Esophagus mucosa (tissue), 1 donor: ENCODE results near the gene MRPL14. TPM values are rescaled to one million over a fixed set of nuclear protein-coding genes. Genes with fewer than 3 reads are reported as not detected.

ENCODE experiments used
- ATAC-seq: fragments of 200-7000 bp; cut with Tn5 transposase; one replicate; pipeline ENCODE4 v1.9.1; 2020
- total RNA-seq: library from RNA; stranded (reverse); gene quantifications from one replicate; pipeline ENCODE4 v1.2.4, GENCODE V29; 2023
- donor health status: DM: yes; HTN: yes; CAD: no.

MRPL14 gene
- total RNA-seq: 47.4 TPM

DNA sequence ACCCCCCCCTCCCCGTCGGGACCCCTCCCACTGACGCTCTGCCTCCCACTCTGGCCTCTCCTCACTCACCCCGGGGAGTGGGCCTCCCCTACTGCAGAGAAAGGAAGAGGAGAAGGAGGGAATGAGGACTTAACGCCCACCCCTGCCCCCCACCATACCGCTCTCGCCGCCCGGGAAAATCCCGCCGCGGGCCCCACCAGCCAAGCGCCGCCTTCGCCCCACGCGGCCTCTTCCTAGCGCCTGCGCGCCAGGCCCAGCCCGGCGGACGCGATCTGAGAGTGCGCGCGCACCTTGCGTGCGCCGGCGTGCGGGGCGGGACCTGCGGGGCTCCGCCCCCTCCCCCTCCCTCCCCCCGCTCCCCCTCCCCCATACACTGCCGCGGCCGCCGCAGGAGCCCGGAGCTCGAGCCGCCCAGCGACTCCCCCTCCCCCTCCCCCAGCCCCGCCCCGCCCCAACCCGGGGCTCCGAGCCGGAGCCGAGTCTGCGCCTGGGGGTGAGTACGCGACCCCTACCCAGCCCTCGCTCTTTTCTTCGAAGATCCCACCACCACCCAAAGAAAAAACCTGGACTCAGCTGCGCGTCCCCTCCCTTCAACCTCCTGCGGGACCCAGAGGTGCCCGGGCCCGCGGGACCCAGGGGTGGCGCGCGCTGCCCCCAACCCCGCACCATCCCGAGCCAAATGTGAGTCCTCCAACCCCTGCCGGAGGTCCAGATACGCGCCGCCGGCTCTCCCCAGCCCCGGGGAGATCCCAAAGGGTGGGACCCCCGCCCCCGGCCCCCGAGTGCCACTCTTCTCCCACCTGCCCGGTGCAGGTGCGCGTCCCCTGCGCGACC is at the start of gene MRPL14, which contains the start of gene TMEM63B:
Gene MRPL14 (minus strand): TSS at position 267 of the 834 bp plus-strand sequence. CDS start 10,841 bp downstream, outside the sequence.
Gene TMEM63B (plus strand): TSS at position 369 of the 834 bp plus-strand sequence. CDS start 7,031 bp downstream, outside the sequence.
- ATAC-seq: peak; percentile 93

DNA sequence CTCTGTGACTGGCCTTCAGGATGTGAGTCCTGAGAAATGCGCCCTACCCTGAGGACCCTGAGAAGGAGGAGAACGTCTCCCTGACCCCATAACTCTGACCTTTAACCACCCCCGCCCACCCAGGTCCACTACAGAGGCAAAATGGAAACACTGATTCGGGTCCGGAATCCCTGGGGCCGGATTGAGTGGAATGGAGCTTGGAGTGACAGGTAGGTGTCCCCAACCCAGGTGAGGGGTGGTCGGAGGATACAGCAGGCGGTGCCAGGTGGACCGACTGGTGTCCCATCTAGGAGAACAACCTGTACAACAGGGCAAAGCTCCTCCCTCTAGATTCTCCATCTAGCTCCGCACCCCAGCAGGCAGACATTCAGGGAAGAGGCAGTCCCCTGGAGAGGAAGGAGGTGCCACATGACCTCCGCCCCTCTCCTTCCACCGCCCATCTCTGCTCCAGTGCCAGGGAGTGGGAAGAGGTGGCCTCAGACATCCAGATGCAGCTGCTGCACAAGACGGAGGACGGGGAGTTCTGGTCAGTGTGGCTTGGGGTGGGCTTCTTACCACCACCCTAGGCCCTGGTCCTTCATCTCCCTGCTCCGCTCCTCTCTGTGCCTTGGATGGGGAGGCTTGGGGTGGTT is 49.0 kb upstream of the MRPL14 start:
- ATAC-seq: no peak

DNA sequence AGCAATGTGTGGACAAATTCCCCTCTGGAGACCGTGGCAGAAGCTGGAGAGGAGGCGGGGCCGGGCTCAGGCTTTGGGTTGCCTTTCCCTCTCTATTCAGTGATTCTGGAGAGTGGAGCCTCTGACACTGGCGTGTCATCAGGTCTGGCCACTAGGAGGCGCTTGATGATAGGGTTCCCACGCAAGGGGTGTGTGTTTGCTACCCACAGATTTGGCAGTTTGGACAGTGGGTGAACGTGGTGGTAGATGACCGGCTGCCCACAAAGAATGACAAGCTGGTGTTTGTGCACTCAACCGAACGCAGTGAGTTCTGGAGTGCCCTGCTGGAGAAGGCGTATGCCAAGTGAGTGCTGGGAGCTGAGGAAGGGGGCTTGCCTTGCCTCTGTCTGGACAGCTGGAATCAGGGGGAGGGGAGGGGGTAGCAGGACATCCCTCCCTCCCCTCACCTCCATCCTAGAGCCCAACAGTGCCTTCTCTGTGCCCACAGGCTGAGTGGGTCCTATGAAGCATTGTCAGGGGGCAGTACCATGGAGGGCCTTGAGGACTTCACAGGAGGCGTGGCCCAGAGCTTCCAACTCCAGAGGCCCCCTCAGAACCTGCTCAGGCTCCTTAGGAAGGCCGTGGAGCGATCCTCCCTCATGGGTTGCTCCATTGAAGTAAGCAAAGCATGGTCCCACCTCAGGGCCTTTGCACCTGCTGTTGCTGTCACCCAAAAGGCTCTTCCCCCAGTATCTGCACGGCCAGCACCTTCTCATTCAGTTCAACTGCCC is 45.7 kb upstream of the MRPL14 start:
- ATAC-seq: peak; percentile 85

DNA sequence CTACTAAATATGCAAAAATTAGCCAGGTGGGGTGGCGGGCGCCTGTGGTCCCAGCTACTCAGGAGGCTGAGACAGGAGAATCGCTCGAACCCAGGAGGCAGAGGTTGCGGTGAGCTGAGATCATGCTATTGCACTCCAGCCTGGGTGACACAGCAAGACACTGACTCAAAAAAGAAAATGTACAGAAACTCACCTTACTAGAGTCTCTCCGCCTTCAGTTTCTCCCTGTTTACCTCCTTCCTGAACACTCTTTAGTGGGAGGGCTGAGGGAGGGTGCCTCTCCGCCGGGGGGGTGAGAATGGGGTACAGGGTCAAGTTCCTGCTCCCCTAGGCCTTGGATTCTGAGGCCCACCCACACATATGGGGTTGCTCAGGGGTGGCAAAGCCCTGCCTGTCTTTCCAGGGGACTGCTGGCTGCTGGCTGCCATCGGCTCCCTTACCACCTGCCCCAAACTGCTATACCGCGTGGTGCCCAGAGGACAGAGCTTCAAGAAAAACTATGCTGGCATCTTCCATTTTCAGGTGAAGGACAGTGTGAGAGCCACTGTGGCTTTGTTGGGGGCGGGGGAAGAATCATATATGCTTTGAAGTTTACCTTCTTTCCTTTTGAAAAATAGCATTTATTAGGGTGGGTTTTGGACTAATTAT is 44.8 kb upstream of the MRPL14 start:
- no peak for ATAC-seq

DNA sequence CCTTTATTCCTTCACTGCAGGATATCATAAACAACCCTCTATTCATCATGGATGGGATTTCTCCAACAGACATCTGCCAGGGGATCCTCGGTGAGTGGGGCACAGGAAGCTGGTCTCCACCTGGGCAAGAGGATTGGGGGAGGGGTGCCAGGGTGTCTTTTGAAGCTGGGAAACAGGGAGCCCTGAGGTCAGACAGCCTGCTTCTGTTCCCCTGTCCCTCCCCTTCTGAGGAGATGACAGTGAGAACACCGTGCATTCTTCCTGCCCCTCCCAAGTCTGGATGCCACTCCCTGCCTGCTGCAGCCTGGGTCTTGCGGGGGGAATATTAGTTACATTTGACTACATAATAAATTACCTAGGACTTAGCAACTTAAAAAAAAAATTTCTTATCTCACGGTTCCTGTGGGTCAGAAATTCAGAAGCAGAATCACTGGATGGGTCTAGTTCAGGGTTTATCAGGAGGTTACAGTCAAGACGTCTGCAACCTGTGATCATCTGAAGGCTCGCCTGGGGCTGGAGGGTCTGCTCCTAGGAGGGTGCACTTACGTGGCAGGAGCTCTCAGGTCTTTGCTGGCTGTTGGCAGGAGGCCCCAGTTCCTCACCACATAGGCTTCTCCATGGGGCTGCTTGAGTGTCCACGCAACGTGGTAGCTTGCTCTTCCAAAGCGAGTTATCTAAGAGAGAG is 42.8 kb upstream of the MRPL14 start:
- ATAC-seq: peak; percentile 38

DNA sequence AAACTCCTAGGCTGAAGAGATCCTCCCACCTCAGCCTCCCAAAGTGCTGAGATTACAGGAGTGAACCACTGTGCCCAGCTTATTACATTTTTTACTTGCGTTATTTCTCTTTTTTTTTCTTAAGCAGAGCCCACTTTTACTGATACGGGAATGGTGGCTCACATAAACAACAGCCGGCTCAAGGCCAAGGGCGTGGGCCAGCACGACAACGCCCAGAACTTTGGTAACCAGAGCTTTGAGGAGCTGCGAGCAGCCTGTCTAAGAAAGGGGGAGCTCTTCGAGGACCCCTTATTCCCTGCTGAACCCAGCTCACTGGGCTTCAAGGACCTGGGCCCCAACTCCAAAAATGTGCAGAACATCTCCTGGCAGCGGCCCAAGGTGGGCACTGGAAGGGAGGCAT is 41.9 kb upstream of the MRPL14 start:
- peak; percentile 23 for ATAC-seq

DNA sequence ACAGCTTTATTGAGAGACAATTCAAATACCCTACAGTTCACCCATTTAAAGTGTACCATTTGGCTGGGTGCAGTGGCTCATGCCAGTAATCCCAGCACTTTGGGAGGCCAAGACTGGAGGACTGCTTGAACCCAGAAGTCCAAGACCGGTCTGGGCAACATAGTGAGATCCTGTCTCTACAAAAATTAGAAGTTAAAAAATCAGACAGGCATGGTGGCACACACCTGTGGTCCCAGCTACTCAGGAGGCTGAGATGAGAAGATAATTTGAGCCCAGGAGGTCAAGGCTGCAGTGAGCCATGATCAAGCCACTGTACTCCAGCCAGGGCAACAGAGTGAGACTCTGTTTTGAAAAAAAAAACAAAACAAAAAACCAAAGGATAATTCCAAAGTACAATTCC is 40.3 kb upstream of the MRPL14 start:
- no peak for ATAC-seq

DNA sequence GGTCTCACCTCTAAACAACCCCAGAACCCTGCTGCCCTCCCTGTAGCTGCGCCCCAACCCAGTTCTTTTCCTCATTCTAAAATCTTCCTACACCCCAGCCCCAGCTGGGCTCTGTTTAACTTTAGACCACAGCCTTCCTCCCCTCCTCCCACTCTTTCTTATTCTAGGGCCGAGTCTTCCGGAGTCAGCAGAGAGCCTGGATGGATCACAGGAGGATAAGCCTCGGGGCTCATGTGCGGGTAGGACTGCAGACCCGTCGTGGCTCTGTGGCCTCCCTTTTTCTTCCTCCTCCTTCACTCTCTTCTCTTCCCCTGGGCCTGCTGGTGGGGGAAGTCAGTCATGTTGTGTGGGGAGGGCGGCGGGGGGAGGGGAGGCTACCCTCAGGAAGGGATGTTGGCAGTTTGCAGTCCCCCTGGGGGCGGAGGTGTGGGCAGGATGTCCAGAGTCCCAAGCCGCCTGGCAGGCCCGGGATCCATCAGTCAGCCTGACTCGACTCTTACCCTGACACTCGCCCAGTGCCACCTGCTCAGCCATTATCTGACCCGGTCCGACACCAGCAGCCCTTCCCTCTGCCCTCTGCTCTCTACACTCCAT is 39.4 kb upstream of the MRPL14 start:
- no peak for ATAC-seq

DNA sequence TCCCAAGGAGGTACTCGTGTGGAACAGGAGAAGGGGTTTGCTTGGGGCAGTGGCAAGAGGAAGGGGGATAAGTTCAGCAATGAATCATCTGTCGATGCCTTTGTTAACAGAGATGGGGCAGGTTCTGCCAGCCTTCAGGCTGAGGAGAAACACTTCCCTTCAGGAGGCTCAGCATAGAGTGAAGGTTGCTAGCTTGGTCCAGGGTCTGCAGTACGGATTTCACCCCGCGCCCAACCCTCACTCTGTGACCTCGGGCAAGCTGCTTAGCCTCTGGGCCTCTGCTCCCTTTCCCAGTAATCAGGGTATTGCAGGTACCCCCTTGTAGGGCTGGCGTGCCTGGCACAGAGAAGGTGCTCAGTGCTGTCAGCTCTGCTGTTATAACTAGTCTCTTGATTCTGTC is 38.9 kb upstream of the MRPL14 start:
- ATAC-seq: no peak

DNA sequence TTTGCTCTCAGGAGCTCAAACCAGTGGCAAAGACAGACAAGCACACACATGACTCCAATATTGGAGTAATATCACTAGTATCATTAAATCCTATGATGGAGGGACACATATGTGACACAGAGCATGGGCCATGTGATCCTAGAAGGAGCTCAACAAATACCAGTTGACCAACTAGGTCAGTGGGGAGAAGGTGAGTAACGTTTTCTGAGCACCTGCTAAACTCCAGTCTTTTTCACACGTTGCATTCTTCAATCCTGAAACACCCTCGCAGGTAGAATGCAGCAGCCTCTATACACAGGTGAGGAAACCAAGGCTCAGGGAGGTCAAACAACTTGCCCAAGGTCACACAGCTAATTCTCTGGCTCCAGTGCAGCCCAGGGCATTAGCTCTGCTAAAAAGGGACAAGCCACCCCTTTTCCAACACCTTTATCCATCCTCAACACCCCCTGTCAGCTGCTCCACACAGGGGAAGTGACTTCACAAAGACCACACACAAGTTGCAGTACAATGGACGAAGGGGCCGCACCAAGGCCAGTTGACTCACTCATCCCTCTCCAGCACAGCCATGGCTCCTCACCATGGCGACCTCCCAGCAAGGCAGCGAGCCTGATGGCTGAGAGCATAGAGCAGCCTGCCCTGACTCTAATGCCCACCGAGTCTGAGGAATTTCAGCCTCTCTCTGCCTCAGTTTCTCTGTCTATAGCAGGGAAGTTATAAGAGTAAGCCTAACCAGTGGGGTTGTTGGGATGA is 35.8 kb upstream of the MRPL14 start:
- no peak for ATAC-seq

DNA sequence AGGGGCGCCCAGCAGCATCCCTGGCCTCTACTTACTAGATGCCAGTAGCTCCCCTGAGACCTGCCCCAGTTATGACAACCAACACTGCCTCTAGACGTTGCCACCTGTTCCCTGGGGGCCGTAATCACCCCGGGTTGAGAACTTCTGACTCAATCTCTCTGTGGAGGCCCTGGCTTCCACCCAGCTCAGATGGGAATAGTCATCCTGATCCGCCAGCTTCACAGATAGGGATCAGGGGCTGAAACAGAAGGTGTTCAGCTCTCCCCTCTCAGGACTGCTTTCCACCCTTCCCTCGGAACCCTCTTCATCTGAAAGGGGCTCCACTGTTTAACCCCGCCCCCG is 34.7 kb upstream of the MRPL14 start:
- ATAC-seq: peak; percentile 14

DNA sequence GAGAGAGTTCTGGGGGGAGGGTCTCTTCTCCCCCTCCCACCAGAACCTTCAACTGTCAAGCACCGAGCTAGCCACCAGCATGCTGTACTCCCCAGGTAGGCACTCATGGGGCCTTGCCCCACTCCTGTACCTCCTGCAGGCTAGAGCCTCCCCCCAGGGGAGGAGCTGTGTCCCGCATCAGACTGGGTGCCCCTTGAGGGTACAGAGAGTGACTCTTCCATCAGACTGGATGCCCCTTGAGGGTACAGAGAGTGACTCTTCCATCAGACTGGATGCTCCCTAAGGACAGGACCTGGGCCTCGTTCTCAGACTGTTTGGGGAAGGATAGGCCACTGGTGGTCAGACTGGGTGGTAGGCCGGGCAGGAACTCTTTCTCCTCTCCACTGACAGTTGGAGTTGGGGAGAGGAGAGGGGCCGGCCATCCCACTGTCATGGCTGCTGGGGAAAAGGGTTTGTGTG is 31.5 kb upstream of the MRPL14 start, which contains the start of gene CAPN11:
Gene CAPN11 (plus strand): TSS at position 51 of the 459 bp plus-strand sequence. CDS start 29 bp downstream, at position 80.
- ATAC-seq: no peak

DNA sequence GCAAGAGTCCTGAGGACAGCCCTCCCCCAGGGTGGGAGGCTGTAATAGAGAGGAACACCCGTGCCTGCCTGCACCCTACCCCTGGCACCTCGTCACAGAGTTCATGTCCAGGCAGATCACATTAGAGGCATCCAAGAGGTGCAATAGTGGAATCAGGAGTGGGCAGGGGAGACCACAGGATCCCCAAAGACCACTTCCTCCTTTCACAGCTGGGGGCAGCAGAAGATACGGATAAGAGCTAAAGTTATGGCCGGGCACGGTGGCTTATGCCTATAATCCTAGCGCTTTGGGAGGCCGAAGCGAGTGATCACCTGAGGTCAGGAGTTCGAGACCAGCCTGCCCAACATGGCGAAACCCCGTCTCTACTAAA is 29.9 kb upstream of the MRPL14 start:
- ATAC-seq: no peak

DNA sequence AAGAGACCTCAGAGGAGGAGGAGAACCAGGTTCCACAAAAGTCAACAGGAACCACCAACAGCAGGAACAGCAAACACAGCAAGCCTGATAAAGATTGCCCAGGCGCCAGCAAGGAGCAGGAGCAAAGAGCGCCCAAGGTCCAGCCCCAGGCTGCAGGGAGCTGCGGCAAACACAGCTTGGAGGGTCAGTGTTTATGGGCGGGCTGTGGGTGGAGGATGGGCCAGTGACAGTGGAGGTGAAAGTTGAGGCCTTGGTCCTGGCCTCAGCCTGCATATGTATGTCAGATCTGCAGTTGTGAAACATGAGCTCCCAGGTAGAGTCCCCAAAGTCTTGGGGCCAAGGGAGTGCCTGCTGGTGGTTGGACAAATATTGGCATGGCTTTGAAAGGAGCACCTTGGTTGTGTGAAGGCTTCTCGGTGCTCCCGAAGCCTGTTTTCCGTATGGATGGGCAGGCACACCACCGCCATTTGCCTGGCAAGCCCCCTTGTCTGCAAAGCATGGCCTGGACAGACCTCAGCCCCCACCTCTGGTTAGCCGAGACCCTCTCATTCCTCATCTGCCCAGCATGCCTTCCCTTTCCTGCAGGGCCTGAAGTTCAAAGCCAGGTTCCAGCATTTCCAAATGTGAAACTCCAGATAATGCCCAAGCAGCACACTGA is 29.4 kb upstream of the MRPL14 start:
- no peak for ATAC-seq

DNA sequence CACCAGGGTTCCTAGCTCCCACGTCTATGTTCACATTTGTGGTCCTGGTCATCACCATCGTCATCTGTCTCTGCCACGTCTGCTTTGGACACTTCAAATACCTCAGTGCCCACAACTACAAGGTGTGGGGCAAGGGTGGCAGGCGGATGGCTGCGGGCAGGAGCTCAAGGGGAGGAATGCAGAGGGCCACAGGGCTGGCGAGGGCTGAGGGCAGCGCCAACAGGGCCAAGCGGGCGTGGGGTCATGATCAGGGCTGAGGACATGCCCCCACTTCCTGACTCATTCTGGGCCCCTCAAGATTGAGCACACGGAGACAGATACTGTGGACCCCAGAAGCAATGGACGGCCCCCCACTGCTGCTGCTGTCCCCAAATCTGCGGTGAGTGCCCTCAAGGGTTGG is 26.8 kb upstream of the MRPL14 start:
- ATAC-seq: no peak

DNA sequence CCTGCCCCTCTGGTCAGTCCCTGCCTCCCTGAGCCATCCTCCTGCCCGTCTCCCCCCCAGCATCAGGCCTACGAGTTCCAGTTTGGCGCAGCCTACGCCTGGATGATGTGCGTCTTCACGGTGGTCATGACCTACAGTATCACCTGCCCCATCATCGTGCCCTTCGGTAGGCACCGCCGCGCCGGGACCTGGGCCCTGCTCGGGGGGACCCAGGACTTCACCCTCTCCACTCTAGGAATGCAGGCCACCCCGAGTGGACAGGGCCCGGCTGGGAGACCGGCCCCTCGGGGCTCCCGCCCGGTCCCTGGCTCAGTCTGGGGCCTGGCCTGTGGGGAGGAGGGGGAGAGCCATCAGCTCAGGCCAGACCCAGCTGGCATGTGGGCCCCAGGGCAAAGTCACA is 25.3 kb upstream of the MRPL14 start:
- no peak for ATAC-seq

DNA sequence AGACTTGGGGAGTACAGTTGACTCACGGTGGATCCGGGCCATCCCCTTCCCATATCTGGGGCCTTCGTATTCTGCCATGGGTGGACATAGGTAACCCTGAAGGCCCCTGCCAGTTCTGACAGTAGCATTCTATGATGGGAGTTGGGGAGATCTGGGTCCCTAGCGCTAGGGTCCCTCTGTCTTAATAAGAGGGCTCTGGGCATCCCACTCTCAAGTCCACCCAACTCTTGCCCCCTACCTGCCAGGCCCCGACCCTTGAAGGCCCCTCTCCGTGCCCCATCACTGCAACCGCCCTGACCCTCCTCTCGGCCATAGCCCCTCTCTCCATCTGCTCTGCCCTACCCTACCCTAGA is 24.8 kb upstream of the MRPL14 start:
- ATAC-seq: no peak

DNA sequence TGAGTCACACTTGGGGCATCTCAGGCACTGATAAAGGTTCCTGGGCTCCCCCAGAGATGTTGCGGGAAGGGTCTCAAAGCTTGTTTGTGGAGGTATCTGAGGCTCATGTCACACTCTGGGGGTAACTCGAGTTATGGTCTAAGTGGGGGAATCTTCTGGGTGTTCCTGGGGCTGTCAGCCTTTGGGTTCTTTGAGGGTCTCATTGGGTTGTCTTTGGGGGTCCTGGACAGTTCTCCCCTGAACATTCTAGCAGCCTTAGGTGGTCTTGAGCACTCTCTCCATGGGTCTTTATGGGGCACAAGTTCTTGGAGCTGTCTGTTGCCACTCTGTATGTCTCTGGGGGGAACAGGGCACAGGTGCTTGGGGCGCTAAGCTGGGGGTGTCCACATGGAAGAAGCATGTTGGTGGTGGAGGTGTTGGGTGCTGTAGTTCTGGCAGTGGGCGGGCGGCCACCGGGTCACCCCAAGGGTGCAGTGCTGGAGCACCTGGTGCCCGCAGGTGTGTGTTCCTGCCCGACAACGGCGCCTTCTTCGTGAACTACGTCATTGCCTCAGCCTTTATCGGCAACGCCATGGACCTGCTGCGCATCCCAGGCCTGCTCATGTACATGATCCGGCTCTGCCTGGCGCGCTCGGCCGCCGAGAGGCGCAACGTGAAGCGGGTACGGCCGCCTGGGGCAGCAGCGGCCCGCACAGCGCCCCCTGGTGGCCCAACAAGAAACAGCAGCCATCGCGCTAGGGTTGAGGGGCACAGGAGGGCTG is 24.3 kb upstream of the MRPL14 start:
- peak; percentile 83 for ATAC-seq

DNA sequence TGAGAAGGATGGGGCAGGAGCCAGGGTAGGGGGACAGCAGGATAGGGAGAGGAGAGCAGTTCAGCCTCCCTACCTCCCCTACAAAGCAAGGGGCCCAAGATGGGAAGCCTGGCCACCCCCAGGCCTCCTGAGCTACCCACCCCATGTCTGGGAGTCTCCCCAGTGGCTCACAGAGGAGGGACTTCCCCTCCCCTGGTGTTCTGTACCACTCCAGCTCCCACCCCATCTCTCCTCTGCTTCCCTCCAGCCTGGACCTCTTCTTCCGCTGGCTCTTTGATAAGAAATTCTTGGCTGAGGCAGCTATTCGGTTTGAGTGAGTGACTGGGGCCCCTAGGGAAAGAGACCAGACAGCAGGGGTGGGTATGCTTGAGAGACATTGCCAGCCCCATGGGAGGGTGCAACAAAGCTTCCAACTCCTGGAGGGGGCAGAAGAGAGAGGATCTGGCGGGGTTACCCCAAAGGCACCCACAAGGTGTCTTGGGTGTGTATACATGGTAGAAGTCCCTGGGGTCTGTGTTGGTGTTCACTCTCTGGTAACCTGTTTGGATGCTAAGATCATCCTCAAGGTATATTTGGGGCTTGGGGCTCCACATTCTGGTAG is 23.2 kb upstream of the MRPL14 start:
- ATAC-seq: no peak
